HepG2 (cell line): ENCODE measurements around the gene NOXA1. TPM values are rescaled to one million over a fixed set of nuclear protein-coding genes. Genes with fewer than 3 reads are reported as not detected.
"Not testable (repeated sequence)": the region's sequence is repeated elsewhere in the genome, so short reads cannot be mapped to it uniquely, and the experiment has no call there.

Experiments used
- ATAC-seq: fragments of 200-7000 bp; cut with Tn5 transposase; 3 replicates; pipeline ENCODE4 v1.9.1; 2020; ENCODE audit warnings: mild to moderate bottlenecking, moderate library complexity
- BruUV-seq: library from RNA; stranded (reverse); fragments of 400-500 nt; replicated peaks from 2 replicates; lab custom pipeline; 2021; lab: Mats Ljungman, UMichigan
- CTCF ChIA-PET: fragments of 300-600 bp; formaldehyde crosslinking; extraction: SDS; loops from one replicate; lab custom pipeline; 2021; ENCODE audit warnings: low total read pairs, inconsistent platforms, low intra/inter-chr PET ratio; lab: Yijun Ruan, JAX
- POLR2A ChIA-PET: fragments of 350-600 bp; sonication (Branson Sonifier 250); formaldehyde crosslinking; loops from one replicate; lab custom pipeline; 2020; ENCODE audit warnings: antibody characterized with exemption, inconsistent platforms; lab: Yijun Ruan, JAX
- DNase-seq: peaks from one replicate; pipeline ENCODE4 v3.0.0-alpha.2; 2015; ENCODE audit warnings: low spot score
- FAIRE-seq: peaks from 3 replicates; lab custom pipeline; 2011; peaks lifted over from hg19 to GRCh38; lab: Jason Lieb, UNC
- H2AFZ ChIP-seq: one replicate; pipeline ENCODE4 v1.6.1; 2011; ENCODE audit warnings: low read length, inconsistent platforms
- H3K27ac ChIP-seq: fragments of 300-600 bp; 3 replicates; pipeline ENCODE4 v1.8.0; 2011; ENCODE audit warnings: mixed run types, mild to moderate bottlenecking, mixed read lengths, low read length, inconsistent platforms; ENCODE audit not compliant: insufficient read depth; ENCODE audit errors: extremely low read length
- H3K27me3 ChIP-seq, 2 experiments: fragments of 200-600 bp in 1 of 2; 2 replicates in 1 of 2; 3 replicates in 1 of 2; pipeline versions ENCODE4 v1.6.0 to v1.8.0; 2011; ENCODE audit warnings: low read length in 2 of 2, mild to moderate bottlenecking in 2 of 2, moderate library complexity in 2 of 2, inconsistent platforms in 1 of 2; ENCODE audit not compliant: insufficient read depth in 2 of 2, control insufficient read depth in 1 of 2
- H3K36me3 ChIP-seq, 2 experiments: fragments of 200-600 bp in 1 of 2; replicated peaks in 1 of 2; 2 replicates in 1 of 2; 3 replicates in 1 of 2; pipeline versions ENCODE4 v1.5.1 to v1.8.0; 2011; ENCODE audit warnings: low read length in 2 of 2, inconsistent platforms in 1 of 2; ENCODE audit not compliant: insufficient read depth in 2 of 2, control insufficient read depth in 1 of 2
- H3K4me1 ChIP-seq: 2 replicates; pipeline ENCODE4 v1.5.1; 2012; ENCODE audit warnings: low read length, inconsistent platforms; ENCODE audit not compliant: insufficient read depth
- H3K4me2 ChIP-seq: 2 replicates; pipeline ENCODE4 v1.6.0; 2011; ENCODE audit warnings: low read depth, low read length, inconsistent platforms
- H3K4me3 ChIP-seq, 3 experiments: fragments of 200-600 bp in 1 of 3; sonication (generic), shearing (Covaris generic) in 1 of 3; replicated peaks in 1 of 3; 2 replicates each; pipeline ENCODE4 v1.5.1; 2011 to 2016; ENCODE audit warnings: low read length in 3 of 3, inconsistent platforms in 2 of 3, low read depth in 2 of 3, mild to moderate bottlenecking in 2 of 3, control low read depth in 1 of 3, mixed read lengths in 1 of 3; ENCODE audit not compliant: insufficient read depth in 1 of 3
- H3K79me2 ChIP-seq: one replicate; pipeline ENCODE4 v1.6.1; 2011; ENCODE audit warnings: low read length, inconsistent platforms; ENCODE audit not compliant: insufficient read depth
- H3K9ac ChIP-seq: 2 replicates; pipeline ENCODE4 v1.6.0; 2011; ENCODE audit warnings: mild to moderate bottlenecking, low read depth, low read length, inconsistent platforms; ENCODE audit not compliant: insufficient read depth
- H3K9me3 ChIP-seq: 2 replicates; pipeline ENCODE4 v1.5.1; 2012; ENCODE audit warnings: mild to moderate bottlenecking, low read length
- H4K20me1 ChIP-seq: 2 replicates; pipeline ENCODE4 v1.6.0; 2011; ENCODE audit warnings: inconsistent platforms, mild to moderate bottlenecking, low read length, moderate library complexity; ENCODE audit not compliant: insufficient read depth
- ERF ChIP-seq: IDR thresholded peaks from 2 replicates; pipeline ENCODE4 v1.6.1; 2018; ENCODE audit warnings: missing biosample characterization, missing genetic modification reagents
- HDAC6 ChIP-seq: fragments of 200-600 bp; sonication (generic); IDR thresholded peaks from 2 replicates; pipeline ENCODE4 v1.7.0; 2017; ENCODE audit warnings: mild to moderate bottlenecking, antibody characterized with exemption, low read length, low read depth
- HNF4A ChIP-seq: sonication (generic); formaldehyde crosslinking; IDR thresholded peaks from 2 replicates; pipeline ENCODE4 v1.4.0; 2020; ENCODE audit warnings: missing genetic modification reagents
- HNRNPLL ChIP-seq: fragments of 200-400 bp; formaldehyde crosslinking; IDR thresholded peaks from 2 replicates; pipeline ENCODE4 v1.6.1; 2017; ENCODE audit warnings: mild to moderate bottlenecking, low read depth, low read length; ENCODE audit not compliant: poor library complexity, severe bottlenecking
- KLF11 ChIP-seq: IDR thresholded peaks from 2 replicates; pipeline ENCODE4 v1.6.1; 2016; ENCODE audit warnings: missing compliant biosample characterization
- LBX2 ChIP-seq: sonication (generic); formaldehyde crosslinking; IDR thresholded peaks from 2 replicates; pipeline ENCODE4 v1.5.0; 2020; ENCODE audit warnings: missing genetic modification reagents, mild to moderate bottlenecking, borderline replicate concordance
- MTA3 ChIP-seq: sonication (generic); formaldehyde crosslinking; IDR thresholded peaks from 2 replicates; pipeline ENCODE4 v1.4.0; 2020; ENCODE audit warnings: missing genetic modification reagents
- PAF1 ChIP-seq: IDR thresholded peaks from 2 replicates; pipeline ENCODE4 v1.6.1; 2016; ENCODE audit warnings: missing genetic modification reagents, missing compliant biosample characterization
- POLR2AphosphoS5 ChIP-seq: IDR thresholded peaks from 2 replicates; pipeline ENCODE4 v1.6.1; 2012; ENCODE audit warnings: low read depth, low read length
- TCF12 ChIP-seq, 2 experiments: fragments of 450-650 bp in 1 of 2; sonication (generic) in 1 of 2; formaldehyde crosslinking in 1 of 2; IDR thresholded peaks; 2 replicates each; pipeline versions ENCODE4 v1.6.1 to v1.8.0; 2017 to 2022; ENCODE audit warnings: antibody characterized with exemption in 1 of 2, mild to moderate bottlenecking in 1 of 2, missing genetic modification reagents in 1 of 2, moderate library complexity in 1 of 2
- ZC3H13 ChIP-seq: sonication (generic); formaldehyde crosslinking; IDR thresholded peaks from 2 replicates; pipeline ENCODE4 v1.8.1; 2023; ENCODE audit warnings: mild to moderate bottlenecking, missing genetic modification reagents, moderate library complexity
- ZNF572 ChIP-seq: sonication (generic); formaldehyde crosslinking; IDR thresholded peaks from 2 replicates; pipeline ENCODE4 v1.5.1; 2020; ENCODE audit warnings: mild to moderate bottlenecking, missing genetic modification reagents
- WGBS: methylation state at CpG from one replicate; pipeline ENCODE4 v1.1.6; 2017; ENCODE audit warnings: low lambda C conversion rate; 5-methylcytosine and 5-hydroxymethylcytosine counted together
- in situ Hi-C: cut with HindIII; loops from 2 replicates; pipeline ENCODE4 v1.10.0; 2017; ENCODE audit warnings: low pct_unique_long_range_greater_than_20kb; ENCODE audit not compliant: extremely low pct_ligation_motif_present
- intact Hi-C: fragments of 100-400 bp; cut with micrococcal nuclease; formaldehyde crosslinking; loops from one replicate; pipeline ENCODE4 v1.10.0; 2022; ENCODE audit not compliant: unreplicated experiment
- polyA plus RNA-seq, 8 experiments: library from polyadenylated mRNA; depleted of rRNA in 3 of 8; stranded (reverse) in 7 of 8; unstranded in 1 of 8; fragments of >200 nt; fragmentation: Illumina TruSeq in 4 of 8; extraction: Trizol in 4 of 8; gene quantifications; 2 replicates each; pipeline versions ENCODE4 v1.2.1 to v1.2.3, GENCODE V29; 2011 to 2016; ENCODE audit warnings: low read depth in 4 of 8, missing spikeins in 1 of 8, mixed read lengths in 1 of 8; ENCODE audit not compliant: insufficient read depth in 1 of 8
- total RNA-seq, 5 experiments: library from RNA; depleted of rRNA; stranded (reverse); fragments of >200 nt; fragmentation: Illumina TruSeq; extraction: Trizol; gene quantifications; 2 replicates each; pipeline ENCODE4 v1.2.3, GENCODE V29; 2016; ENCODE audit warnings: low read depth in 1 of 5
- TF ChIP-seq, protein P1 (sequence below): sonication (generic); formaldehyde crosslinking; IDR thresholded peaks from 2 replicates; pipeline ENCODE4 v1.4.0; 2020; ENCODE audit warnings: missing genetic modification reagents

The NOXA1 gene
- total and polyA plus RNA-seq, 2 of the 13 experiments (the other 11 are each of a cell fraction or from before 2014, with no cell fraction given) = 0.78 to 1.2 TPM

DNA sequence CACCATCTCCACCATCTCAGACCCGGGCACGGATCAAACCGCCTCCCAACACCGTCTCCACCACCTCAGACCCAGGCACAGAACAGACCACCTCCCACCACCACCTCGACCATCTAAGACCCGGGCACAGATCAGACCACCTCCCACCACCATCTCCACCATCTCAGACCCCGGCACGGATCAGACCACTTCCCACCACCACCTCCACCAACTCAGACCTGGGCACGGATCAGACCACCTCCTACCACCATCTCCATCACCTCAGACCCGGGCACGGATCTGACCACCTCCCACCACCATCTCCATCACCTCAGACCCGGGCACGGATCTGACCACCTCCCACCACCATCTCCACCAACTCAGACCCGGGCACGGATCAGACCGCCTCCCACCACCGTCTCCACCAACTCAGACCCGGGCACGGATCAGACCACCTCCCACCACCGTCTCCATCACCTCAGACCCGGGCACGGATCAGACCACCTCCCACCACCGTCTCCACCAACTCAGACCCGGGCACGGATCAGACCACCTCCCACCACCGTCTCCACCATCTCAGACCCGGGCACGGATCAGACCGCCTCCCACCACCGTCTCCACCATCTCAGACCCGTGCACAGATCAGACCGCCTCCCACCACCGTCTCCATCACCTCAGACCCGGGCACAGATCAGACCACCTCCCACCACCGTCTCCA, 43.3 kb downstream of the NOXA1 start:
- H3K27ac ChIP-seq, H3K27me3 ChIP-seq, in situ Hi-C loops, POLR2A ChIA-PET, BruUV-seq, H3K9ac ChIP-seq, ATAC-seq, H4K20me1 ChIP-seq, H3K36me3 ChIP-seq, FAIRE-seq, H3K9me3 ChIP-seq, H2AFZ ChIP-seq, intact Hi-C loops, CTCF ChIA-PET, H3K4me2 ChIP-seq, H3K4me3 ChIP-seq, H3K79me2 ChIP-seq, DNase-seq: not testable (repeated sequence)
- H3K4me1 ChIP-seq = peaks cover 45% of the 10 kb centered on the region
- 76% methylated on average over 35 of the region's 35 CpGs for WGBS

GRCh38 chr9:137467161-137467581, 44.0 kb downstream of the NOXA1 start:
- Histone ChIP-seq H3K4me2 (no peak overlapping the region), H3K9me3 (no peaks in the 10 kb centered on the region), H2AFZ (no peak overlapping the region), H3K36me3 (no peaks in the 10 kb centered on the region), H3K4me1 (peaks cover 41% of the 10 kb centered on the region), H3K9ac (no peak overlapping the region), H3K27me3 (peaks cover 0 to 10% of the 10 kb centered on the region in 2 experiments; a peak in 3 of 5 replicates), H4K20me1 (no peaks in the 10 kb centered on the region), H3K27ac (no peak overlapping the region), H3K79me2 (no peaks in the 10 kb centered on the region), H3K4me3 (no peak overlapping the region)
- BruUV-seq = no TSS peak
- intact Hi-C loops (no loop called here), in situ Hi-C loops (no loop called here)
- no peak for ATAC-seq
- no peak for FAIRE-seq
- 88% methylated on average over 12 of the region's 16 CpGs for WGBS
- ChIA-PET CTCF (no interaction called here), POLR2A (no interaction called here)
- DNase-seq = no peak
- TF ChIP-seq MTA3 (CRISPR knock-in tag) (no peak), HNF4A (no peak), PAF1 (CRISPR knock-in tag) (no peak), HDAC6 (no peak), POLR2AphosphoS5 (peak; percentile 2; the same call in 1 of the 2 replicates), HNRNPLL (no peak), TCF12 (IDR thresholded peaks at IDR 0.05) (no peak), TCF12 (CRISPR knock-in tag; IDR thresholded peaks at IDR 0.05) (no peak), ZC3H13 (CRISPR knock-in tag) (peak; percentile 79), KLF11 (CRISPR knock-in tag) (no peak), ZNF572 (CRISPR knock-in tag) (no peak), LBX2 (CRISPR knock-in tag) (0 out of 2 replicates have a peak, but pooled peaks have one; percentile 52), ERF (CRISPR knock-in tag) (no peak)
- TF ChIP-seq, protein P1, sequence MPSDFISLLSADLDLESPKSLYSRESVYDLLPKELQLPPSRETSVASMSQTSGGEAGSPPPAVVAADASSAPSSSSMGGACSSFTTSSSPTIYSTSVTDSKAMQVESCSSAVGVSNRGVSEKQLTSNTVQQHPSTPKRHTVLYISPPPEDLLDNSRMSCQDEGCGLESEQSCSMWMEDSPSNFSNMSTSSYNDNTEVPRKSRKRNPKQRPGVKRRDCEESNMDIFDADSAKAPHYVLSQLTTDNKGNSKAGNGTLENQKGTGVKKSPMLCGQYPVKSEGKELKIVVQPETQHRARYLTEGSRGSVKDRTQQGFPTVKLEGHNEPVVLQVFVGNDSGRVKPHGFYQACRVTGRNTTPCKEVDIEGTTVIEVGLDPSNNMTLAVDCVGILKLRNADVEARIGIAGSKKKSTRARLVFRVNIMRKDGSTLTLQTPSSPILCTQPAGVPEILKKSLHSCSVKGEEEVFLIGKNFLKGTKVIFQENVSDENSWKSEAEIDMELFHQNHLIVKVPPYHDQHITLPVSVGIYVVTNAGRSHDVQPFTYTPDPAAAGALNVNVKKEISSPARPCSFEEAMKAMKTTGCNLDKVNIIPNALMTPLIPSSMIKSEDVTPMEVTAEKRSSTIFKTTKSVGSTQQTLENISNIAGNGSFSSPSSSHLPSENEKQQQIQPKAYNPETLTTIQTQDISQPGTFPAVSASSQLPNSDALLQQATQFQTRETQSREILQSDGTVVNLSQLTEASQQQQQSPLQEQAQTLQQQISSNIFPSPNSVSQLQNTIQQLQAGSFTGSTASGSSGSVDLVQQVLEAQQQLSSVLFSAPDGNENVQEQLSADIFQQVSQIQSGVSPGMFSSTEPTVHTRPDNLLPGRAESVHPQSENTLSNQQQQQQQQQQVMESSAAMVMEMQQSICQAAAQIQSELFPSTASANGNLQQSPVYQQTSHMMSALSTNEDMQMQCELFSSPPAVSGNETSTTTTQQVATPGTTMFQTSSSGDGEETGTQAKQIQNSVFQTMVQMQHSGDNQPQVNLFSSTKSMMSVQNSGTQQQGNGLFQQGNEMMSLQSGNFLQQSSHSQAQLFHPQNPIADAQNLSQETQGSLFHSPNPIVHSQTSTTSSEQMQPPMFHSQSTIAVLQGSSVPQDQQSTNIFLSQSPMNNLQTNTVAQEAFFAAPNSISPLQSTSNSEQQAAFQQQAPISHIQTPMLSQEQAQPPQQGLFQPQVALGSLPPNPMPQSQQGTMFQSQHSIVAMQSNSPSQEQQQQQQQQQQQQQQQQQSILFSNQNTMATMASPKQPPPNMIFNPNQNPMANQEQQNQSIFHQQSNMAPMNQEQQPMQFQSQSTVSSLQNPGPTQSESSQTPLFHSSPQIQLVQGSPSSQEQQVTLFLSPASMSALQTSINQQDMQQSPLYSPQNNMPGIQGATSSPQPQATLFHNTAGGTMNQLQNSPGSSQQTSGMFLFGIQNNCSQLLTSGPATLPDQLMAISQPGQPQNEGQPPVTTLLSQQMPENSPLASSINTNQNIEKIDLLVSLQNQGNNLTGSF = no peak
